ENCODE results near the gene DCLK1. TPM values are rescaled to one million over a fixed set of nuclear protein-coding genes. Genes with fewer than 3 reads are reported as not detected.

The DCLK1 gene
- total RNA-seq, 1 experiment from 2014 or later: 0.10 TPM

DNA sequence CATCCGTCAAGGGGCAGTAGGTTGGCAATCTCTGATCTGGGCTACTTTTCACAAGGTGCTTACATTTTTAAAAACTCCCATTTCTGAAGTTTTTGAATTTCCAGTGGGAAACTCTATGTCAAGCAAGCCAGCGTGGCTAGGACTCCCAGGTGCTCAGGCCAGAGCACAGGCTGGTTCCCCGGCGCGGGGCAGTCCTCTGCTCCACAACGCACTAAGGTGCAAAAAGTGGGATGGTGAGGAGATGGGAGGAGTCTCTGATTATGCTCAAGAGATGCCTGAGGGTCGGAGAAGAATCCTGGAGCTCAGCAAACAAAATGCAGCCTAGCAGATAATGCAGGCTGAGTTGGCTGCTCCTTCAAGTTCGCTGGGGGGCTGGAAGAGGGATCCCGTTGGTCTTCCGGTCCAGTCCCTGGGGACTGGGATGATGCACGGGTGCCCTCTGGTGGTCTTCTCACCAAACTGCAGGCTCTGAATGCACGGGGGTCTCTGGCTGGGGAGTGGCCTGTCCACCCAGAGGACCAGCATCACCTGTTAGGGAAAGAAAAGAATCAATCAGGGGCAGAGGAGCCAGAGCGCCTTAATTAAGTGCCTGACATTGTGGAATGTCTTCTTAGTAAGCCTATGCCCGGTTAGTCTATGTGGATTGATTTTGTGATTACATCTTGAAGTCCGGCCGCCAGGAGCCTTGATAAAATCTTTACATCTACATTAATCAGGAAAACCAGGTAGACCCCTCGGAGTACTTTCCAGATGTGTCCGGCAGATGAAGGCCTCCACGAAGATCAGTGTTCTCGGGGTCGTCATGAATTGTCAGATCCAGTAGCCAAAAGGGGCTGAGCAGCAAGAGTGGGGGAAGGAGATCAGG, 410.3 kb downstream of the DCLK1 start:
- peaks cover 2 to 4% of the 10 kb centered on the region in 2 experiments; a peak in 1 of 4 replicates for H3K4me1 ChIP-seq (ENCODE audit: control insufficient read depth in 1 of 2, insufficient read depth in 2 of 2, low read length in 2 of 2)
- no peak overlapping the region for H3K4me2 ChIP-seq (ENCODE audit: low read length)
- H3K27me3 ChIP-seq (ENCODE audit: insufficient read depth, low read length): peaks cover 17% of the 10 kb centered on the region
- RAD21 ChIA-PET (ENCODE audit: low non-redundant PET in 1 of 2, low total read pairs in 2 of 2, uncharacterized antibody in 2 of 2, unreplicated experiment in 2 of 2): no interaction called here
- no peak overlapping the region for H2AFZ ChIP-seq (ENCODE audit: low read depth, low read length, poor library complexity, severe bottlenecking)
- no peak overlapping the region for H3K4me3 ChIP-seq (replicated peaks in 1 of 2; ENCODE audit: low read depth in 1 of 2, low read length in 2 of 2)
- H4K20me1 ChIP-seq (ENCODE audit: insufficient read depth): no peaks in the 10 kb centered on the region
- DNase-seq (ENCODE audit: low read depth, low spot score): peak; percentile 13
- peak; percentile 93 for ATAC-seq
- H3K9me2 ChIP-seq (ENCODE audit: insufficient read depth): no peaks in the 10 kb centered on the region
- no peaks in the 10 kb centered on the region for H3K36me3 ChIP-seq (ENCODE audit: control insufficient read depth in 1 of 2, insufficient read depth in 2 of 2, low read length in 2 of 2)
- TF ChIP-seq ZFX (IDR thresholded peaks at IDR 0.05) (no peak), RAD21 (IDR thresholded peaks at IDR 0.05; ENCODE audit: low read depth) (peak; percentile 79), CTCF (IDR thresholded peaks at IDR 0.05 in 2 of 3, conservative IDR thresholded peaks at IDR 0.05 in 1 of 3; ENCODE audit: borderline replicate concordance in 1 of 3, insufficient read depth in 1 of 3, low read depth in 2 of 3, low read length in 2 of 3) (peak; percentile 34 to 96 (median 94); a peak in 4 of 6 replicates), SP1 (IDR thresholded peaks at IDR 0.05; ENCODE audit: low read depth) (no peak), CEBPB (IDR thresholded peaks at IDR 0.05; ENCODE audit: low read depth) (no peak), SRF (IDR thresholded peaks at IDR 0.05; ENCODE audit: low read depth) (no peak)
- H3K79me2 ChIP-seq (ENCODE audit: insufficient read depth, low read length): no peaks in the 10 kb centered on the region
- no peak overlapping the region for H3K27ac ChIP-seq (ENCODE audit: low read depth, low read length)
- H3K9me3 ChIP-seq (ENCODE audit: control insufficient read depth in 1 of 2, insufficient read depth in 1 of 2, low read depth in 1 of 2, low read length in 2 of 2): no peaks in the 10 kb centered on the region
- intact Hi-C loops (cut with micrococcal nuclease): loop anchor here (1.0 to 5.0 kb wide), 6 partner anchors 51 to 1789 kb away; no protein-coding TSS in a partner anchor
- BruUV-seq (replicated peaks): no TSS peak
- POLR2A ChIA-PET: no interaction called here
- CTCF ChIA-PET: no interaction called here
- no peak overlapping the region for H3K9ac ChIP-seq (ENCODE audit: low read length)

- H3K4me1 ChIP-seq (ENCODE audit: control insufficient read depth in 1 of 2, insufficient read depth in 2 of 2, low read length in 2 of 2): peaks cover 2 to 4% of the 10 kb centered on the region in 2 experiments; a peak in 1 of 4 replicates
- BruUV-seq (replicated peaks): no TSS peak
- ATAC-seq: no peak
- H3K9ac ChIP-seq (ENCODE audit: low read length): no peak overlapping the region
- H3K4me3 ChIP-seq (replicated peaks in 1 of 2; ENCODE audit: low read depth in 1 of 2, low read length in 2 of 2): no peak overlapping the region
- ChIA-PET POLR2A (no interaction called here), CTCF (no interaction called here), RAD21 (ENCODE audit: low non-redundant PET in 1 of 2, low total read pairs in 2 of 2, uncharacterized antibody in 2 of 2, unreplicated experiment in 2 of 2) (no interaction called here)
- no peaks in the 10 kb centered on the region for H3K9me3 ChIP-seq (ENCODE audit: control insufficient read depth in 1 of 2, insufficient read depth in 1 of 2, low read depth in 1 of 2, low read length in 2 of 2)
- no peak overlapping the region for H3K27ac ChIP-seq (ENCODE audit: low read depth, low read length)
- no peaks in the 10 kb centered on the region for H3K9me2 ChIP-seq (ENCODE audit: insufficient read depth)
- no peaks in the 10 kb centered on the region for H3K79me2 ChIP-seq (ENCODE audit: insufficient read depth, low read length)
- H3K27me3 ChIP-seq (ENCODE audit: insufficient read depth, low read length): peaks cover 17% of the 10 kb centered on the region
- no peaks in the 10 kb centered on the region for H4K20me1 ChIP-seq (ENCODE audit: insufficient read depth)
- no peak for DNase-seq (ENCODE audit: low read depth, low spot score)
- H3K4me2 ChIP-seq (ENCODE audit: low read length): no peak overlapping the region
- H3K36me3 ChIP-seq (ENCODE audit: control insufficient read depth in 1 of 2, insufficient read depth in 2 of 2, low read length in 2 of 2): no peaks in the 10 kb centered on the region
- intact Hi-C loops (cut with micrococcal nuclease): loop anchor here (2.0 to 5.0 kb wide), 4 partner anchors 52 to 1788 kb away; no protein-coding TSS in a partner anchor
- H2AFZ ChIP-seq (ENCODE audit: low read depth, low read length, poor library complexity, severe bottlenecking): no peak overlapping the region
- TF ChIP-seq CBX3 (IDR thresholded peaks at IDR 0.05; ENCODE audit: low read depth) (no peak), JUND (IDR thresholded peaks at IDR 0.05) (no peak), POLR2A (IDR thresholded peaks at IDR 0.05; ENCODE audit: borderline replicate concordance, extremely low read depth, insufficient read depth, insufficient read length) (no peak), CTCF (IDR thresholded peaks at IDR 0.05 in 2 of 3, conservative IDR thresholded peaks at IDR 0.05 in 1 of 3; ENCODE audit: borderline replicate concordance in 1 of 3, insufficient read depth in 1 of 3, low read depth in 2 of 3, low read length in 2 of 3) (no peak), YY1 (IDR thresholded peaks at IDR 0.05; ENCODE audit: extremely low read depth, insufficient replicate concordance, low read depth, low read length) (no peak), REST (IDR thresholded peaks at IDR 0.05; ENCODE audit: low read depth) (no peak), RAD21 (IDR thresholded peaks at IDR 0.05; ENCODE audit: low read depth) (no peak)
These were observed 410.9 kb downstream of the DCLK1 start for GRCh38 chr13:35720290-35720689.
